SK-N-MC (cell line): Measurements from ENCODE around the gene CAMK2N2.

Experiments used
- DNase-seq: peaks from one replicate; pipeline ENCODE4 v3.0.0-alpha.2; 2011; ENCODE audit warnings: low read depth, low spot score
- H3K27ac ChIP-seq: fragments of 200-600 bp; sonication (generic); 2 replicates; pipeline ENCODE4 v1.5.1; 2016; ENCODE audit warnings: mixed run types
- H3K36me3 ChIP-seq: fragments of 200-600 bp; sonication (generic); 2 replicates; pipeline ENCODE4 v1.6.1; 2017; ENCODE audit warnings: antibody characterized with exemption, low read length, mixed read lengths; ENCODE audit not compliant: insufficient read depth
- H3K4me3 ChIP-seq: fragments of 200-600 bp; sonication (generic); 2 replicates; pipeline ENCODE4 v1.5.1; 2016
- H3K9ac ChIP-seq: fragments of 200-600 bp; sonication (generic); 2 replicates; pipeline ENCODE4 v1.8.0; 2017; ENCODE audit warnings: mixed run types, mixed read lengths; ENCODE audit not compliant: insufficient read length
- H3K9me3 ChIP-seq: fragments of 200-600 bp; sonication (generic); 2 replicates; pipeline ENCODE4 v1.6.1; 2017; ENCODE audit warnings: low read depth, mild to moderate bottlenecking, antibody characterized with exemption, low read length, moderate library complexity, mixed read lengths
- EZH2 ChIP-seq: fragments of 200-600 bp; sonication (generic); IDR thresholded peaks from one replicate; pipeline ENCODE4 v1.6.1; 2017; ENCODE audit warnings: antibody characterized with exemption
- FOXP2 ChIP-seq: optimal IDR thresholded peaks from 2 replicates; pipeline ENCODE3; 2011; ENCODE audit warnings: mild to moderate bottlenecking, moderate library complexity; ENCODE audit not compliant: insufficient read depth; ENCODE audit errors: extremely low read length, control extremely low read depth
- POLR2AphosphoS5 ChIP-seq: IDR thresholded peaks from 2 replicates; pipeline ENCODE4 v1.6.1; 2012; ENCODE audit warnings: mild to moderate bottlenecking, low read depth, low read length, borderline replicate concordance

CAMK2N2 gene

GRCh38 chr3:184239221-184239620 lies 22.1 kb downstream of the CAMK2N2 start:
- Histone ChIP-seq H3K9ac (no peak overlapping the region), H3K27ac (no peak overlapping the region), H3K4me3 (no peak overlapping the region), H3K36me3 (peaks cover 23% of the 10 kb centered on the region), H3K9me3 (no peaks in the 10 kb centered on the region)
- TF ChIP-seq FOXP2: no peak
- no peak for TF ChIP-seq EZH2
- no peak for TF ChIP-seq POLR2AphosphoS5
- DNase-seq: no peak

DNA sequence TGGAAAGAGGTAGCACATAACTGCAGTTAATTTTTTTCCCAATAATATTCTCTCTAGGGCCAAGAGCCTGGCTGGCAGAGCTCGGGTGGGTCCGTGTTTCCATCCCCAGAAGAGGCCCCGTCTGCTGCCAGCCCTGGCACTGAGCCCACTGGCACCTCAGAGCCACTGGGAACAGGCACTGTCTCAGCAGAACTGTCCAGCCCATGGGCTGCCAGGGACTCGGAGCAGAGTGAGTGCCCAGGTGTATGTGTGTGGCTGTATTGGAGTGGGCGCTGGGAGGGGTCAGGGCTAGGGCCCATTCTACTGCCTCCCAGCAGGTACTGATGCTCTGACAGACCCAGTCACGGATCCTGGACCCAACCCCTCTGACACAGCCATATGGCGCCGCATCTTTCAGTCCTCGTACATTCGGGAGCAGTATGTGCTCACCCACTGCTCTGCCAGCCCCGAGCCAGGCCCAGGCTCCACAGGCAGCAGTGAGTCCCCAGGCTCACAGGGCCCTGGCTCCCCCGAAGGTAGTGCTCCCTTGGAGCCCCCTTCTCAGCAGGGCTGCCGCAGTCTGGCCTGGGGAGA lies 23.0 kb downstream of the CAMK2N2 start:
- H3K9me3 ChIP-seq: no peaks in the 10 kb centered on the region
- H3K9ac ChIP-seq: no peak overlapping the region
- peaks cover 14% of the 10 kb centered on the region for H3K36me3 ChIP-seq
- no peak for TF ChIP-seq POLR2AphosphoS5
- no peak for TF ChIP-seq EZH2
- no peak for TF ChIP-seq FOXP2
- no peak overlapping the region for H3K4me3 ChIP-seq
- DNase-seq: no peak
- H3K27ac ChIP-seq: no peak overlapping the region

- TF ChIP-seq EZH2 (no peak), POLR2AphosphoS5 (no peak), FOXP2 (no peak)
- no peak for DNase-seq
- no peak overlapping the region for H3K27ac ChIP-seq
Observed at GRCh38 chr3:184237807-184238206, 23.5 kb downstream of the CAMK2N2 start.

DNA sequence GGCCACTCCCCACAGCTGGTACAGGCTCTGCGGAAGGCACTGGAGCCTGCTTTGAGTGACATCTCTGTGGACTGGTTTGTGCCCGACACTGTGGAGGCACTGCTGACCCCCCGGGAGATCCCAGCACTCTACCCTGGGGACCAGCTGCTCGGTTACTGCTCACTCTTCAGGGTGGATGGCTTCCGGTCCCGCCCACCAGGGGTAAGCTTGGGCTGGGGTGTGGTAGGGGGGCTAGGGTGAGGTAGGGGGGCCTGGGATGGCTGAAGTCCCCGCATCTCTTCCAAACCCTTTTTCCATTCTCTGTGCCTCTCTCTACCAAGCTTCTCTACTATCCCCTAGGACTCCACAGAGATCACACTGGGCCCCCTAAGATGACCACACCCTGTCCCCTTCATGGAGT lies 24.1 kb downstream of the CAMK2N2 start:
- Histone ChIP-seq H3K27ac (no peak overlapping the region), H3K36me3 (peaks cover 3% of the 10 kb centered on the region; the same call in 1 of the 2 replicates), H3K4me3 (no peak overlapping the region), H3K9ac (no peak overlapping the region), H3K9me3 (no peaks in the 10 kb centered on the region)
- TF ChIP-seq POLR2AphosphoS5 (no peak), EZH2 (no peak), FOXP2 (no peak)
- no peak for DNase-seq

More at GRCh38 chr3:184237807-184238206, 23.5 kb downstream of the CAMK2N2 start:
- Histone ChIP-seq H3K9me3 (no peaks in the 10 kb centered on the region), H3K9ac (no peak overlapping the region), H3K4me3 (no peak overlapping the region), H3K36me3 (peaks cover 8% of the 10 kb centered on the region)

DNA sequence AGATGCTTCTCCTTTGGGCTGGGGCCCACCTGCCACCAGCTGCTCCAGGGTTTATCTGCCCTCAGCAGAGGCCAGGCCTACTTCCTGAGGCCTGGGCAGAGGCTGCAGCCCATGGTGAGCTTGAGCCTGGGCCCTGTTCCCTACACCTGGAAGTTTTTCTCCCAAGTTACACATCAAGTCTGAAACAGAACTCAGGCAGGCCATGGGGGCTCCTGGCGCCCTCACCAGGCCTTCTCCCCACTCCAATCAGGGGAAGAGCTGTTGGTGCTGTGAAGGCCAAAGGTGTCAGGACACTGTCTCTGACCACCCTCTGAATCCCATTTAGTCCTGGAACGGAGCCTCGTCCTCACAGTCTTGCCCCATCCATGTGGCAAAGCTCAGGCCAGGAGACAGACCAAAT lies 24.7 kb downstream of the CAMK2N2 start:
- Histone ChIP-seq H3K9me3 (no peaks in the 10 kb centered on the region), H3K4me3 (no peak overlapping the region), H3K36me3 (no peaks in the 10 kb centered on the region), H3K9ac (no peak overlapping the region), H3K27ac (no peak overlapping the region)
- no peak for DNase-seq
- TF ChIP-seq EZH2 (no peak), POLR2AphosphoS5 (no peak), FOXP2 (no peak)

DNA sequence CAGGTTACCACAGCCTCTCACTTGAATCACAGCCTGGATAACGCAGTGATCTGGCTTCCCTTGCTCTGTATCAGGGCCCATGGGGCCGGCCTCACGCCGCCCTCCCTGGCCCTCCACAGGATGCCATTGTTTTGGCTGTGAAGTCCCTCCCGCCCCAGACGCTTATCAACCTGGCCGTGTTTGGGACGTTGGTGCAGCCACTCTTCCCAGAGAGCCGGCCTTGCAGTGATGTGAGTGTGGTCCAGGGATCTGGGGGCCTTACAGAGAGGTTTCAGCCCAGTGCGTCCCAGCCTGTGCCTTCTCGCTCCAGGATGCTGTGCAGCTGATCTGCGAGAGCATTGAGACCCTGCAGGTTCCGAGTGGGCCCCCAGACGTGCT lies 25.3 kb downstream of the CAMK2N2 start:
- H3K9ac ChIP-seq: no peak overlapping the region
- no peak for DNase-seq
- TF ChIP-seq EZH2 (no peak), POLR2AphosphoS5 (no peak), FOXP2 (no peak)
- no peak overlapping the region for H3K27ac ChIP-seq
- no peaks in the 10 kb centered on the region for H3K9me3 ChIP-seq
- H3K4me3 ChIP-seq: no peak overlapping the region
- no peaks in the 10 kb centered on the region for H3K36me3 ChIP-seq

- no peak for DNase-seq
- Histone ChIP-seq H3K27ac (no peak overlapping the region), H3K9me3 (no peaks in the 10 kb centered on the region), H3K36me3 (no peaks in the 10 kb centered on the region), H3K9ac (no peak overlapping the region), H3K4me3 (no peak overlapping the region)
- TF ChIP-seq EZH2 (no peak), POLR2AphosphoS5 (no peak), FOXP2 (no peak)
Observed at GRCh38 chr3:184235381-184236032, 25.8 kb downstream of the CAMK2N2 start.

GRCh38 chr3:184234671-184235380 lies 26.5 kb downstream of the CAMK2N2 start:
- Histone ChIP-seq H3K9me3 (no peaks in the 10 kb centered on the region), H3K4me3 (no peak overlapping the region), H3K27ac (no peak overlapping the region), H3K9ac (no peak overlapping the region), H3K36me3 (no peaks in the 10 kb centered on the region)
- TF ChIP-seq EZH2 (no peak), POLR2AphosphoS5 (no peak), FOXP2 (no peak)
- DNase-seq: no peak
